ENCODE results near the gene NAIF1. TPM values are rescaled to one million over a fixed set of nuclear protein-coding genes. Genes with fewer than 3 reads are reported as not detected.
"Not testable (repeated sequence)": the region's sequence is repeated elsewhere in the genome, so short reads cannot be mapped to it uniquely, and the experiment has no call there.

The NAIF1 gene
- total RNA-seq, 1 experiment from 2014 or later: 11.0 TPM

DNA sequence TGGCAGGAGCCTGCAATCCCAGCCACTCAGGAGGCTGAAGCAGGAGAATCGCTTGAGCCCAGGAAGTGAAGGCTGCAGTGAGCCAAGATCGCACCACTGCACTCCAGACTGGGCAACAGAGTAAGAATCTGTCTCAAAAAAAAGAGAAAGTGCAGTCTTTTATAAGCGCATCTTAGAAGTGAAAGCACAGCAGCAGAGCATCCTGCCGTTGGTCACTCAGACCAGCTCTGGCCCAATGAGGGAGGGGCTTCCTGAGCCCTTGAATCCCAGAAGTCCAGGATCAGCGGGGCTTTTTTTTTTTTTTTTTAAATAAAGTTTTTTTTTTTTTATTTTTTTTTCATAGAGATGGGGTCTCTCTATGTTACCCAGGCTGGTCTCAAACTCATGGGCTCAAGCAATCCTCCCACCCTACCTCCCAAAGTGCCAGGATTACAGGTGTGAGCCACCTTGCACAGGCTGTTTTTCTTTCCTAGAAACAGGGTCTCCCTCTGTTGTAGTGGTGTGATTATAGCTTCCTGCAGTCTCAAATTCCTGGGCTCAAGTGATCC is 42.3 kb downstream of the NAIF1 start:
- Histone ChIP-seq H3K9me3 (ENCODE audit: control insufficient read depth in 1 of 2, insufficient read depth in 1 of 2, low read depth in 1 of 2, low read length in 2 of 2) (no peaks in the 10 kb centered on the region), H3K27me3 (ENCODE audit: insufficient read depth, low read length) (no peaks in the 10 kb centered on the region), H2AFZ (ENCODE audit: low read depth, low read length, poor library complexity, severe bottlenecking) (no peak overlapping the region), H3K9me2 (ENCODE audit: insufficient read depth) (no peaks in the 10 kb centered on the region), H4K20me1 (ENCODE audit: insufficient read depth) (no peaks in the 10 kb centered on the region), H3K4me3 (replicated peaks in 1 of 2; ENCODE audit: low read depth in 1 of 2, low read length in 2 of 2) (no peak overlapping the region), H3K27ac (ENCODE audit: low read depth, low read length) (no peak overlapping the region), H3K36me3 (ENCODE audit: control insufficient read depth in 1 of 2, insufficient read depth in 2 of 2, low read length in 2 of 2) (no peaks in the 10 kb centered on the region), H3K4me2 (ENCODE audit: low read length) (no peak overlapping the region), H3K79me2 (ENCODE audit: insufficient read depth, low read length) (no peaks in the 10 kb centered on the region), H3K9ac (ENCODE audit: low read length) (no peak overlapping the region), H3K4me1 (ENCODE audit: control insufficient read depth in 1 of 2, insufficient read depth in 2 of 2, low read length in 2 of 2) (peaks cover 0 to 15% of the 10 kb centered on the region in 2 experiments; a peak in 2 of 4 replicates)
- intact Hi-C loops (cut with micrococcal nuclease): no loop called here
- CTCF ChIA-PET: no interaction called here
- no peak for DNase-seq (ENCODE audit: low read depth, low spot score)
- POLR2A ChIA-PET: no interaction called here
- no TSS peak for BruUV-seq (replicated peaks)
- no peak for ATAC-seq
- RAD21 ChIA-PET (ENCODE audit: low non-redundant PET in 1 of 2, low total read pairs in 2 of 2, uncharacterized antibody in 2 of 2, unreplicated experiment in 2 of 2): no interaction called here
- no peak for TF ChIP-seq SRF (IDR thresholded peaks at IDR 0.05; ENCODE audit: low read depth)
- TF ChIP-seq POLR2AphosphoS5 (IDR thresholded peaks at IDR 0.05; ENCODE audit: low read depth, low read length): no peak
- TF ChIP-seq SP1 (IDR thresholded peaks at IDR 0.05; ENCODE audit: low read depth): no peak

- intact Hi-C loops (cut with micrococcal nuclease): not testable (repeated sequence)
These were observed 43.4 kb downstream of the NAIF1 start for GRCh38 chr9:128023671-128024070.

More at GRCh38 chr9:128023671-128024070, 43.4 kb downstream of the NAIF1 start:
- CTCF ChIA-PET; H3K36me3 ChIP-seq (ENCODE audit: control insufficient read depth in 1 of 2, insufficient read depth in 2 of 2, low read length in 2 of 2); H3K4me2 ChIP-seq (ENCODE audit: low read length); ATAC-seq; DNase-seq (ENCODE audit: low read depth, low spot score); H3K9me3 ChIP-seq (ENCODE audit: control insufficient read depth in 1 of 2, insufficient read depth in 1 of 2, low read depth in 1 of 2, low read length in 2 of 2); RAD21 ChIA-PET (ENCODE audit: low non-redundant PET in 1 of 2, low total read pairs in 2 of 2, uncharacterized antibody in 2 of 2, unreplicated experiment in 2 of 2); BruUV-seq (replicated peaks); H4K20me1 ChIP-seq (ENCODE audit: insufficient read depth); H3K27ac ChIP-seq (ENCODE audit: low read depth, low read length); H3K4me3 ChIP-seq (replicated peaks in 1 of 2; ENCODE audit: low read depth in 1 of 2, low read length in 2 of 2); H3K9me2 ChIP-seq (ENCODE audit: insufficient read depth); H3K79me2 ChIP-seq (ENCODE audit: insufficient read depth, low read length); H3K27me3 ChIP-seq (ENCODE audit: insufficient read depth, low read length); H2AFZ ChIP-seq (ENCODE audit: low read depth, low read length, poor library complexity, severe bottlenecking); H3K9ac ChIP-seq (ENCODE audit: low read length); POLR2A ChIA-PET: not testable (repeated sequence)
- H3K4me1 ChIP-seq (ENCODE audit: control insufficient read depth in 1 of 2, insufficient read depth in 2 of 2, low read length in 2 of 2): peaks cover 0 to 15% of the 10 kb centered on the region in 2 experiments; a peak in 2 of 4 replicates

All from HCT116 (cell line).